Stimulated activated naive B cell treated with anti-CD40 and anti-IgM and Interleukin-4, amounts not matched to agents 10 μg/mL and 1 μg/mL and 100 μg/mL, for 72 hours (primary cell): ENCODE results near the gene CACNB3.
"Not testable (repeated sequence)": the region's sequence is repeated elsewhere in the genome, so short reads cannot be mapped to it uniquely, and the experiment has no call there.

Experiments used
- ATAC-seq, 2 donors: fragments of 150-1000 bp; cut with Tn5 transposase; replicated peaks; 2 replicates each; pipeline ENCODE4 v1.10.0; 2021; ENCODE audit warnings: moderate library complexity in 1 of 2
- DNase-seq: peaks from one replicate; pipeline ENCODE4 v3.0.0; 2021
- H3K27ac Mint-ChIP-seq: one replicate; pipeline ENCODE4 v1.8.0; 2022; ENCODE audit warnings: mild to moderate bottlenecking, mixed read lengths
- H3K27me3 Mint-ChIP-seq, 2 donors: one replicate each; pipeline ENCODE4 v1.8.0; 2022; ENCODE audit warnings: mixed read lengths in 2 of 2
- H3K36me3 Mint-ChIP-seq, 2 donors: one replicate each; pipeline ENCODE4 v1.8.0; 2022; ENCODE audit warnings: mixed read lengths in 2 of 2, mild to moderate bottlenecking in 1 of 2
- H3K4me1 Mint-ChIP-seq, 2 donors: one replicate each; pipeline ENCODE4 v1.8.0; 2022; ENCODE audit warnings: mixed read lengths in 2 of 2, mild to moderate bottlenecking in 1 of 2
- H3K4me3 Mint-ChIP-seq, 2 donors: one replicate each; pipeline ENCODE4 v1.8.0; 2022; ENCODE audit warnings: mild to moderate bottlenecking in 2 of 2, mixed read lengths in 2 of 2, moderate library complexity in 1 of 2
- H3K9me3 Mint-ChIP-seq, 2 donors: one replicate each; pipeline ENCODE4 v1.8.0; 2022; ENCODE audit warnings: mixed read lengths in 2 of 2, mild to moderate bottlenecking in 1 of 2

The CACNB3 gene

DNA sequence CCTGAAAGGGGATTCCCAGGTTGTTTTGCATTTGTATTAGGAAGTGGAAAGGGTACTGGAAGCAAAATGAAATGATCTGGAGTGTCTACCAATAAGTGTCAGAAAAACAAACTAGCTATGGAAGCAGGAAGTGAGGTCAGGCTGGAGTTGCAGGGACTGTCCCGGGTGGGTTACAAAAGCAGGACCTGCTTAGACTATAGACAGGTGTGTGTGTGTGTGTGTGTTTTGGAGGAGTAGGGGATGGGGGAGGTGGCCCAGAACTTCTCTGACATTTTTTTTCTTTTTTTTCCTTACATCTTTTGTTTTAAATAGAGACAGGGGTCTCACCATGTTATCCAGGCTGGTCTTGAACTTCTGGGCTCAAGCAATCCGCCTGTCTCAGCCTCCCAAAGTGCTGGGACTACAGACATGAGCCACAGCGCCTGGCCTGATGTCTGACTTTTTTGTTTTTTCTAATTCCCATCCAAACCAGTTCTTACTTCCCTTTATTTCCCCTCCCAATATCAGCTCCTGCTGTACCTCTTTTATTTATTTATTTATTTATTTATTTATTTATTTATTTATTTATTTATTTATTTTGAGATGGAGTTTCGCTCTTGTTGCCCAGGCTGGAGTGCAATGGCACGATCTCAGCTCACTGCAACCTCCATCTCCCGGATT is 47.9 kb downstream of the CACNB3 start:
- no peak for DNase-seq
- Mint-ChIP-seq H3K27me3 (peaks cover 5 to 11% of the 10 kb centered on the region in 2 donors), H3K36me3 (peaks cover 3 to 12% of the 10 kb centered on the region in 2 donors), H3K9me3 (no peaks in the 10 kb centered on the region), H3K4me3 (peak overlapping the region; percentile 87 to 93), H3K27ac (peak overlapping the region; percentile 92), H3K4me1 (peaks cover 23 to 24% of the 10 kb centered on the region in 2 donors)
- ATAC-seq: peak; percentile 71 to 75

- Mint-ChIP-seq H3K27ac (no peak overlapping the region), H3K4me3 (no peak overlapping the region)
Measured at GRCh38 chr12:48868451-48868850, 50.2 kb downstream of the CACNB3 start.

GRCh38 chr12:48869191-48869590 is 50.9 kb downstream of the CACNB3 start:
- H3K27ac Mint-ChIP-seq: no peak overlapping the region
- H3K9me3 Mint-ChIP-seq: no peaks in the 10 kb centered on the region
- H3K36me3 Mint-ChIP-seq: no peaks in the 10 kb centered on the region
- DNase-seq (no peak), ATAC-seq (no peak)
- peaks cover 19% of the 10 kb centered on the region in 2 donors for H3K4me1 Mint-ChIP-seq
- peaks cover 3 to 14% of the 10 kb centered on the region in 2 donors for H3K27me3 Mint-ChIP-seq
- no peak overlapping the region for H3K4me3 Mint-ChIP-seq

More at GRCh38 chr12:48868451-48868850, 50.2 kb downstream of the CACNB3 start:
- peaks cover 23% of the 10 kb centered on the region in 2 donors for H3K4me1 Mint-ChIP-seq
- H3K36me3 Mint-ChIP-seq: no peaks in the 10 kb centered on the region
- H3K9me3 Mint-ChIP-seq: no peaks in the 10 kb centered on the region
- H3K27me3 Mint-ChIP-seq: peaks cover 3 to 11% of the 10 kb centered on the region in 2 donors
- no peak for ATAC-seq
- no peak for DNase-seq

DNA sequence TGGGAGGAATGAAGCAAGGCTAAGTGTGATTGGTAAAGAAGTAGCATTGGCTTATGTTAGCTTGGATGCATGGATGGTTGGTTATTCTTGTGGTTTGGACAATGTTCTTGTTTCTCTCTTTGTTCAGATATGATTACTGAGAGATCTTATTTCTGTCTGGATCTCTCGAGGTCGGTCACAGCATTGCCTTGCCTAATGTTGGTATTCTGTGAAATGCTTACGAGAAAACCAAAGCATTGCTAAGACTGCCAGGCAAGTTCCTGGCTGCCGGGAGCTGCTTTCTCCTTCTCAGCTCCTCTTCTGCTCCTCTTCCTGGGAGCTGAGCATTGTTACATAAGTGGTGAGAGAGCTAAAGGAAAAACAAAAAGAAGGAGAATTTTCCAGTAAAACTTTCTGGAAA is 54.8 kb downstream of the CACNB3 start:
- Mint-ChIP-seq H3K36me3 (no peaks in the 10 kb centered on the region), H3K9me3 (no peaks in the 10 kb centered on the region), H3K4me3 (no peak overlapping the region), H3K4me1 (no peaks in the 10 kb centered on the region), H3K27ac (no peak overlapping the region), H3K27me3 (peaks cover 3 to 14% of the 10 kb centered on the region in 2 donors)
- ATAC-seq (no peak), DNase-seq (no peak)

DNA sequence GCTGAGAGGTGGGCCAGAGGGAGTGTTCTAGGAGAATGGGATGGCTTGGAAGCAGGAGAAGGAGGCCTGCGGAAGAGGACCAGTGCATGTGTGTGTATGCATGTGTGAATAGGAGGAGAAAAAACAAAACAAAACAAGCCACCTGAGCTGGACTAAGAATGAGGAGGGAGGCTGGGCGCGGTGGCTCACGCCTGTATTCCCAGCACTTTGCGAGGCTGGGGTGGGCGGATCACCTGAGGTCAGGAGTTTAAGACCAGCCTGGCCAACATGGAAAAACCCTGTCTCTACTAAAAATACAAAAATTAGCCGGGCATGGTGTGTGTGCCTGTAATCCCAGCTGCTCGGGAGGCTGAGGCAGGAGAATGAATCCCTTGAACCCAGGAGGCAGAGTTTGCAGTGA is 55.2 kb downstream of the CACNB3 start:
- not testable (repeated sequence) for DNase-seq, H3K4me3 Mint-ChIP-seq, H3K36me3 Mint-ChIP-seq, H3K4me1 Mint-ChIP-seq, H3K27ac Mint-ChIP-seq, H3K9me3 Mint-ChIP-seq, ATAC-seq
- H3K27me3 Mint-ChIP-seq: peaks cover 3 to 14% of the 10 kb centered on the region in 2 donors

GRCh38 chr12:48875944-48876515 is 57.7 kb downstream of the CACNB3 start:
- no peak overlapping the region for H3K4me3 Mint-ChIP-seq
- ATAC-seq (no peak), DNase-seq (no peak)
- peaks cover 17 to 29% of the 10 kb centered on the region in 2 donors for H3K27me3 Mint-ChIP-seq
- H3K9me3 Mint-ChIP-seq: no peaks in the 10 kb centered on the region
- H3K4me1 Mint-ChIP-seq: no peaks in the 10 kb centered on the region
- no peak overlapping the region for H3K27ac Mint-ChIP-seq
- no peaks in the 10 kb centered on the region for H3K36me3 Mint-ChIP-seq
